Mesenteric fat pad (tissue), 1 donor: Measurements from ENCODE around the gene OR2G6. TPM values are rescaled to one million over a fixed set of nuclear protein-coding genes. Genes with fewer than 3 reads are reported as not detected.
"Not testable (repeated sequence)": the region's sequence is repeated elsewhere in the genome, so short reads cannot be mapped to it uniquely, and the experiment has no call there.

Experiments used
- DNase-seq: peaks from one replicate; pipeline ENCODE4 v3.0.0-alpha.2; 2020; ENCODE audit warnings: low spot score
- total RNA-seq: library from RNA; stranded (reverse); fragmentation: NEBNext Ultra II Directional; extraction: Animal tissue kit (Norgen Biotek cat#: 25700); gene quantifications from one replicate; pipeline ENCODE4 v1.2.1, GENCODE V29; 2021
- donor health status: DM: yes; HTN: yes; CAD: no.

OR2G6 gene
- total RNA-seq, 1 donor from 2014 or later = not detected

GRCh38 chr1:248573856-248574255 lies 66.0 kb downstream of the OR2G6 start:
- DNase-seq = not testable (repeated sequence)

GRCh38 chr1:248574657-248575056 lies 66.8 kb downstream of the OR2G6 start, which contains the start of gene OR2T34:
Gene OR2T34, minus strand, starts transcription at chr1:248574757. Its CDS starts 0 bp downstream, at chr1:248574757.
- DNase-seq = not testable (repeated sequence)

GRCh38 chr1:248576260-248576980 lies 68.5 kb downstream of the OR2G6 start:
- DNase-seq = no peak

Other genes starting within 250 kb of the OR2G6 start
- not detected for gene OR2T33, start 230.1 kb upstream of the OR2G6 start, total RNA-seq
- not detected for gene OR2T12, start 204.6 kb upstream of the OR2G6 start, total RNA-seq
- gene OR2M7, start 183.5 kb upstream of the OR2G6 start, total RNA-seq = not detected
- gene OR14C36, start 159.3 kb upstream of the OR2G6 start, total RNA-seq = not detected
- not detected for gene OR2T4, start 146.4 kb upstream of the OR2G6 start, total RNA-seq
- gene OR2T6, start 132.3 kb upstream of the OR2G6 start, total RNA-seq = not detected
- gene OR2T1, start 105.0 kb upstream of the OR2G6 start, total RNA-seq = not detected
- gene OR2T2, start 62.4 kb upstream of the OR2G6 start, total RNA-seq = not detected
- gene OR2T3, start 34.7 kb upstream of the OR2G6 start, total RNA-seq = not detected
- not detected for gene OR2T5, start 19.5 kb upstream of the OR2G6 start, total RNA-seq
- gene OR2T29, start 54.7 kb downstream of the OR2G6 start, total RNA-seq = not detected
- not detected for gene OR2T34, start 66.7 kb downstream of the OR2G6 start, total RNA-seq
- not detected for gene OR2T10, start 89.6 kb downstream of the OR2G6 start, total RNA-seq
- gene OR2T11, start 127.0 kb downstream of the OR2G6 start, total RNA-seq = not detected
- gene OR2T35, start 137.2 kb downstream of the OR2G6 start, total RNA-seq = not detected
- gene OR2T27, start 147.5 kb downstream of the OR2G6 start, total RNA-seq = not detected
- not detected for gene OR14I1, start 194.7 kb downstream of the OR2G6 start, total RNA-seq
- gene LYPD8, start 247.7 kb downstream of the OR2G6 start, total RNA-seq = not detected